BLaER1 treated with 17β-estradiol and CSF1 and Interleukin-3, amounts not matched to agents 10 nM and 100 nM (cell line): ENCODE results near the gene ARHGAP44.

ENCODE experiments used
- H3K27ac ChIP-seq, 11 experiments: shearing (Covaris generic); formaldehyde crosslinking; 2 replicates each; pipeline ENCODE4 v1.8.1; 2022
- H3K27me3 ChIP-seq, 11 experiments: shearing (Covaris generic); formaldehyde crosslinking; 2 replicates each; pipeline ENCODE4 v1.8.1; 2022
- H3K36me3 ChIP-seq, 11 experiments: shearing (Covaris generic); formaldehyde crosslinking; 2 replicates each; pipeline ENCODE4 v1.8.1; 2022
- H3K4me1 ChIP-seq, 10 experiments: shearing (Covaris generic); formaldehyde crosslinking; 2 replicates each; pipeline ENCODE4 v1.8.1; 2022
- H3K4me2 ChIP-seq, 11 experiments: shearing (Covaris generic); formaldehyde crosslinking; 2 replicates each; pipeline ENCODE4 v1.8.1; 2022
- H3K4me3 ChIP-seq, 10 experiments: shearing (Covaris generic); formaldehyde crosslinking; 2 replicates each; pipeline ENCODE4 v1.8.1; 2022
- H3K9ac ChIP-seq, 11 experiments: shearing (Covaris generic); formaldehyde crosslinking; 2 replicates each; pipeline ENCODE4 v1.8.1; 2022
- H3K9me3 ChIP-seq, 11 experiments: shearing (Covaris generic); formaldehyde crosslinking; replicated peaks in 1 of 11; 2 replicates each; pipeline ENCODE4 v1.8.1; 2022
- H4K20me1 ChIP-seq, 11 experiments: shearing (Covaris generic); formaldehyde crosslinking; 2 replicates each; pipeline ENCODE4 v1.8.1; 2022
- Cebpa-rat ChIP-seq, 11 experiments: shearing (Covaris generic); IDR thresholded peaks; 2 replicates each; pipeline ENCODE4 v1.8.1; 2022

ARHGAP44 gene

DNA sequence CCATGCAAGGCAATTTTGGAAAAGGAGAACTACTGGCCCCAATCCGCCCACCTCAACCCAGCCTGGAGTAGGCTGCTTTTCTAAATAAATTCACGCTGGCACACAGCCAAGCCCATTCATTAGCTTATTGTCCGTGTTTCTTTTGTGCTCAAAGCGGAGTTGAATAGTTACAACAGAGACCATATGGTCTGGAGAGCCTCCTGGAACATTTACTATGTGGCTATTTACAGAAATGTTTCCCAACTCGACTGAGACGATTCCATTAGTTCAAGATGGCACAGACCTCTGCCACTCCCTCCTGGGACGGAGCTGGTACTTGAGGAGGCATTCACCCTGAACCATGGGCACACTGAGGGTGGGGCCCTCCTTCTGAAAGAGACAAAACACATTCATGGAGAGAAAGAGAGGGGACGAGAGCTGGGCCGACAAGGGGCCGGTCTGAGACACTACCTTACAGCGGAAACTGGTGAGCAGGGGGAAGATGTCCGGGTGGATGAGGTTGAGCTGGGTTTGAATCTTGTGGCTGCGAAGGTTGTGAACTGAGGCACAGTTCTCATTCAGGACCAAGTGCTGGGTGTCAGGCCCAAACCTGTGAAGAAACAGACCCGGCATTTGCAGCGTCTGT lies 212.8 kb downstream of the ARHGAP44 start:
- Histone ChIP-seq H4K20me1 (peaks cover 13 to 82% (median 50%) of the 10 kb centered on the region in 11 experiments; a peak in 20 of 22 replicates), H3K27ac (no peak overlapping the region; a peak in 1 of 22 replicates), H3K9ac (peak overlapping the region in 1 of 11 experiments; percentile 2; a peak in 1 of 22 replicates), H3K4me1 (peaks cover 0 to 6% (median 0%) of the 10 kb centered on the region in 10 experiments; a peak in 2 of 20 replicates), H3K9me3 (no peaks in the 10 kb centered on the region), H3K4me3 (no peak overlapping the region), H3K27me3 (no peaks in the 10 kb centered on the region), H3K36me3 (peaks cover 97 to 100% (median 99%) of the 10 kb centered on the region in 11 experiments), H3K4me2 (no peak overlapping the region)
- no peak for TF ChIP-seq Cebpa-rat (IDR thresholded peaks at IDR 0.05)

DNA sequence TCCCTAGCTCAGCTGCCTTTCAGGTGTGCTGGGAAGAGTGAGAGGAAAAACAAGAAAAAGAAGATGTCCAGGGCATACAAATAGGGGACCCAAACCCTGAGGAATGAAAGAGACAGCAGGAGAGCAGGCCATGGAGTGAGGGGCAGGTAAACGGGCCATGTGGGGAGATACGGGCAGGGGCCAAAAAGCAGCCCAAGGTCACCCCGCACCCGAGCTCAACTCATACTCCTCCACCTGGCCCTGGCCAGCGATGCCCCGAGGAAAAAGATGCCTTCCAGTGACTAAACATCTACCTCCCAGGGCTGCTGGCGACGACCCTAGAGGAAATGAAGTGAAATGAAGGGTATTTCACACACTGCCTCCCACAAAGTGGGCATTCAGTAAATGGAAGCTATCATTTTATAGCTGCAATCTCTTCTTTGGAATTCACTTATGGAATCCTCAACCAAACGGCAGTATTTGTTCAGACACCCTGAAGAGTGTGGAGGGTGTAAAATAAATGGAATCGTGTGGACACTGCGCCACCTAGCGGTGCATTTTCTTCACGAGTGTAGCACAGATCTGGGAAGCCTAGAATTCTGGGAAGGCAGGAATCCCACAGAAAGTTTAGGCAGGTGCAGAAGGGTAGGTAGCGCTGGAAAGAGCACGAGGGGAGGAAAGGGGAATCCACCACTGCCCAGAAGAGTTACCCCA lies 213.6 kb downstream of the ARHGAP44 start:
- no peak for TF ChIP-seq Cebpa-rat (IDR thresholded peaks at IDR 0.05)
- no peak overlapping the region for H3K4me2 ChIP-seq
- H3K9ac ChIP-seq = peak overlapping the region in 1 of 11 experiments; percentile 2; a peak in 1 of 22 replicates
- peaks cover 97 to 100% (median 99%) of the 10 kb centered on the region in 11 experiments for H3K36me3 ChIP-seq
- H4K20me1 ChIP-seq = peaks cover 13 to 74% (median 47%) of the 10 kb centered on the region in 11 experiments; a peak in 20 of 22 replicates
- no peak overlapping the region for H3K4me3 ChIP-seq
- H3K9me3 ChIP-seq = no peaks in the 10 kb centered on the region
- H3K27ac ChIP-seq = no peak overlapping the region; a peak in 1 of 22 replicates
- peaks cover 0 to 6% (median 0%) of the 10 kb centered on the region in 10 experiments; a peak in 2 of 20 replicates for H3K4me1 ChIP-seq
- H3K27me3 ChIP-seq = no peaks in the 10 kb centered on the region

DNA sequence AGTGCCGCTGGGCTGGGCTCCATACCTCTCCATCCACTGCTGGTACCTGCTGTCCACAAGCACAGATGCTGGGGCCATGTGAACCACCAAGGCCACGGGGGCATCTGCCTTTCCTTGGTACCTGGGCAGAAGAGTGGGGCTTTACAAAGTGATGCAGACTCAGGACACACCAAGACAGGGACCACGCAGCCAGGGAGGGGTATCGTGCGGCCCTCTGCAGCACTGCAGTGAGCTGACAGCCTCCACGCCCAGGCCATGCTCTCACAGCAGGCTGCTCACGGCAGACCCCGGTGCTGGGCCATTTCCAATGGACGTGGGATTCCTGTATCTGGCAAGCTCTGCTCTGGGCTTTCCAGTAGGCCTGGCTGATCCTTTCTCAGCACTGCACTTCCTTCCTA lies 214.2 kb downstream of the ARHGAP44 start:
- Histone ChIP-seq H3K4me1 (peaks cover 0 to 6% (median 0%) of the 10 kb centered on the region in 10 experiments; a peak in 2 of 20 replicates), H3K36me3 (peaks cover 97 to 100% (median 99%) of the 10 kb centered on the region in 11 experiments), H3K4me3 (no peak overlapping the region)

GRCh38 chr17:13003927-13004326 lies 214.6 kb downstream of the ARHGAP44 start:
- H3K4me1 ChIP-seq = peaks cover 0 to 6% (median 0%) of the 10 kb centered on the region in 10 experiments; a peak in 2 of 20 replicates
- H3K9me3 ChIP-seq = no peaks in the 10 kb centered on the region
- no peak overlapping the region for H3K4me2 ChIP-seq
- H3K27ac ChIP-seq = no peak overlapping the region
- no peak overlapping the region for H3K9ac ChIP-seq
- H3K27me3 ChIP-seq = no peaks in the 10 kb centered on the region
- H3K4me3 ChIP-seq = no peak overlapping the region
- no peak for TF ChIP-seq Cebpa-rat (IDR thresholded peaks at IDR 0.05)
- peaks cover 13 to 69% (median 38%) of the 10 kb centered on the region in 11 experiments; a peak in 20 of 22 replicates for H4K20me1 ChIP-seq
- H3K36me3 ChIP-seq = peaks cover 97 to 100% (median 99%) of the 10 kb centered on the region in 11 experiments

More for the DNA sequence above, 214.2 kb downstream of the ARHGAP44 start:
- Histone ChIP-seq H3K27ac (no peak overlapping the region), H3K9ac (no peak overlapping the region), H3K4me2 (no peak overlapping the region), H4K20me1 (peaks cover 13 to 70% (median 43%) of the 10 kb centered on the region in 11 experiments; a peak in 20 of 22 replicates), H3K9me3 (no peaks in the 10 kb centered on the region), H3K27me3 (no peaks in the 10 kb centered on the region)
- no peak for TF ChIP-seq Cebpa-rat (IDR thresholded peaks at IDR 0.05)

DNA sequence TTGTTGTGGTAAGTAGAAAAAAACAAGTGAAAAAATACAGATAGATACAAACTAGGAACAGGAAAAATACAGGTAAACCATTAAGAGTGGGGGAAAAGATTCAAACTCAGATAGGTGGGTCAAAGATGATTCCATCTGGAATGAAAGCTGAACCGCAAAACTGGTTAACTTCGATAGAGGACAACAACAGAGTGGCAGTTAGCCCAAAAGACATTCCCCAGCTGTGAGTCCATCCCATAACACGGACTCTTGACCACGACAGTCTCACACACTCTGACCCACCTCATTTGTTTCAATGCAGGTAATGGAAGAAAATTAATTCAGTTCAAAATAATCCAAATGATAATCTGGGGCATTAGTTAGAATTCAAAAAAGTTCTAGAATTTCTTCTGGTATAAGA lies 215.0 kb downstream of the ARHGAP44 start:
- peaks cover 0 to 6% (median 0%) of the 10 kb centered on the region in 10 experiments; a peak in 2 of 20 replicates for H3K4me1 ChIP-seq
- H3K9ac ChIP-seq = no peak overlapping the region
- no peak overlapping the region for H3K4me3 ChIP-seq
- H3K4me2 ChIP-seq = no peak overlapping the region
- TF ChIP-seq Cebpa-rat (IDR thresholded peaks at IDR 0.05) = no peak
- H3K36me3 ChIP-seq = peaks cover 94 to 100% (median 97%) of the 10 kb centered on the region in 11 experiments
- peaks cover 13 to 65% (median 35%) of the 10 kb centered on the region in 11 experiments; a peak in 20 of 22 replicates for H4K20me1 ChIP-seq
- no peaks in the 10 kb centered on the region for H3K27me3 ChIP-seq
- no peaks in the 10 kb centered on the region for H3K9me3 ChIP-seq
- H3K27ac ChIP-seq = no peak overlapping the region

GRCh38 chr17:13005530-13005929 lies 216.2 kb downstream of the ARHGAP44 start:
- H4K20me1 ChIP-seq = peaks cover 13 to 59% (median 29%) of the 10 kb centered on the region in 11 experiments; a peak in 20 of 22 replicates
- no peak overlapping the region for H3K27ac ChIP-seq
- TF ChIP-seq Cebpa-rat (IDR thresholded peaks at IDR 0.05) = no peak
- H3K9ac ChIP-seq = no peak overlapping the region
- peaks cover 94 to 100% (median 97%) of the 10 kb centered on the region in 11 experiments for H3K36me3 ChIP-seq
- H3K9me3 ChIP-seq = no peaks in the 10 kb centered on the region
- H3K27me3 ChIP-seq = no peaks in the 10 kb centered on the region
- H3K4me1 ChIP-seq = peaks cover 0 to 6% (median 0%) of the 10 kb centered on the region in 10 experiments; a peak in 2 of 20 replicates
- H3K4me2 ChIP-seq = no peak overlapping the region
- no peak overlapping the region for H3K4me3 ChIP-seq

GRCh38 chr17:13008461-13008860 lies 219.2 kb downstream of the ARHGAP44 start:
- TF ChIP-seq Cebpa-rat (IDR thresholded peaks at IDR 0.05) = no peak
- Histone ChIP-seq H3K27me3 (no peaks in the 10 kb centered on the region), H4K20me1 (peaks cover 3 to 56% (median 28%) of the 10 kb centered on the region in 11 experiments; a peak in 20 of 22 replicates), H3K27ac (no peak overlapping the region), H3K36me3 (peaks cover 94 to 100% (median 98%) of the 10 kb centered on the region in 11 experiments), H3K4me2 (no peak overlapping the region), H3K4me1 (peaks cover 0 to 5% (median under 1%) of the 10 kb centered on the region in 10 experiments; a peak in 11 of 20 replicates), H3K9me3 (no peaks in the 10 kb centered on the region), H3K4me3 (no peak overlapping the region), H3K9ac (no peak overlapping the region)

GRCh38 chr17:13010959-13011358 lies 221.7 kb downstream of the ARHGAP44 start:
- Histone ChIP-seq H3K36me3 (peaks cover 94 to 100% (median 98%) of the 10 kb centered on the region in 11 experiments), H4K20me1 (peaks cover 0 to 50% (median 26%) of the 10 kb centered on the region in 11 experiments; a peak in 11 of 22 replicates), H3K27me3 (no peaks in the 10 kb centered on the region), H3K9ac (no peak overlapping the region; a peak in 1 of 22 replicates), H3K9me3 (no peaks in the 10 kb centered on the region), H3K4me3 (no peak overlapping the region), H3K4me2 (no peak overlapping the region), H3K27ac (no peak overlapping the region), H3K4me1 (peaks cover 3 to 28% (median 21%) of the 10 kb centered on the region in 10 experiments)
- no peak for TF ChIP-seq Cebpa-rat (IDR thresholded peaks at IDR 0.05)

DNA sequence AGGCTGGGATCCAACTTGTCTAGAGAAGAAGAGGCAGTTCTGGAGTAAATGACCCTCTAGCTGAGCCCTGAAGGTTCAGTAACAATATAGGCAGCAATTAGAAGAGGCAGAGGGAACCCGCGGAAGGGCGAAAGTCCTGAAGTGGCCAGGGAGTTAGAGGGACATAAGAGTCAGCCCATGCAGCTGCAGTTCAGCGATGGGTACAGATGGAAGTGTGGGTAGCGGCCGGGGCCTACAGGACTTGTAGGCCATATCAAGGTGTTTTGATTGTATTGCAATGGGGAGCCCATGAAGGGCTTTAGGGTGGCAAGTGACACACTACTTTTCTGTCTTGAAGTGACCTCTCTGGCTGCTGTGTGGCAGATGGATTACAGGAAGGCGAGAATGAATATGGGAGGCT lies 225.5 kb downstream of the ARHGAP44 start:
- H3K9me3 ChIP-seq = no peaks in the 10 kb centered on the region
- H3K4me2 ChIP-seq = peak overlapping the region in 3 of 11 experiments; percentile 10 to 56 (median 20); a peak in 4 of 22 replicates
- no peaks in the 10 kb centered on the region for H3K27me3 ChIP-seq
- no peak for TF ChIP-seq Cebpa-rat (IDR thresholded peaks at IDR 0.05)
- H3K4me3 ChIP-seq = no peak overlapping the region
- H3K36me3 ChIP-seq = peaks cover 65 to 70% (median 69%) of the 10 kb centered on the region in 11 experiments
- H4K20me1 ChIP-seq = peaks cover 0 to 53% (median 33%) of the 10 kb centered on the region in 11 experiments; a peak in 12 of 22 replicates
- H3K9ac ChIP-seq = peak overlapping the region in 6 of 11 experiments; percentile 24 to 86 (median 34); a peak in 8 of 22 replicates
- H3K27ac ChIP-seq = no peak overlapping the region
- H3K4me1 ChIP-seq = peaks cover 19 to 46% (median 40%) of the 10 kb centered on the region in 10 experiments
